ENCODE results near the gene PEF1. TPM values are rescaled to one million over a fixed set of nuclear protein-coding genes. Genes with fewer than 3 reads are reported as not detected.
"Not testable (repeated sequence)": the region's sequence is repeated elsewhere in the genome, so short reads cannot be mapped to it uniquely, and the experiment has no call there.

The PEF1 gene
- total RNA-seq, 1 donor from 2014 or later = 53.5 TPM

- no peak for DNase-seq
Observed at GRCh38 chr1:31609514-31610118, 35.1 kb downstream of the PEF1 start.

- no peak for DNase-seq
Observed at GRCh38 chr1:31607360-31607759, 37.3 kb downstream of the PEF1 start.

GRCh38 chr1:31605908-31606427 lies 38.7 kb downstream of the PEF1 start:
- no peak for DNase-seq

GRCh38 chr1:31602081-31602480 lies 42.6 kb downstream of the PEF1 start:
- no peak for DNase-seq

- no peak for DNase-seq
Observed at GRCh38 chr1:31600641-31601040, 44.0 kb downstream of the PEF1 start.

GRCh38 chr1:31598980-31599379 lies 45.7 kb downstream of the PEF1 start:
- no peak for DNase-seq

GRCh38 chr1:31596737-31597097 lies 48.0 kb downstream of the PEF1 start:
- no peak for DNase-seq

GRCh38 chr1:31595836-31596736 lies 48.6 kb downstream of the PEF1 start:
- no peak for DNase-seq

GRCh38 chr1:31593770-31594632 lies 50.7 kb downstream of the PEF1 start:
- no peak for DNase-seq

GRCh38 chr1:31593136-31593665 lies 51.5 kb downstream of the PEF1 start:
- DNase-seq = no peak

- no peak for DNase-seq
Observed at GRCh38 chr1:31592132-31592531, 52.5 kb downstream of the PEF1 start.

- DNase-seq = no peak
Observed at GRCh38 chr1:31591425-31592093, 53.1 kb downstream of the PEF1 start.

GRCh38 chr1:31588751-31589515 lies 55.7 kb downstream of the PEF1 start:
- no peak for DNase-seq

- DNase-seq = no peak
Observed at GRCh38 chr1:31587720-31588423, 56.8 kb downstream of the PEF1 start.

GRCh38 chr1:31587328-31587699 lies 57.4 kb downstream of the PEF1 start:
- DNase-seq = not testable (repeated sequence)

GRCh38 chr1:31586376-31587327 lies 58.0 kb downstream of the PEF1 start:
- DNase-seq = no peak

- DNase-seq = no peak
Observed at GRCh38 chr1:31585736-31586365, 58.8 kb downstream of the PEF1 start.

- no peak for DNase-seq
Observed at GRCh38 chr1:31584869-31585735, 59.6 kb downstream of the PEF1 start.
